Measurements from ENCODE around the gene DBP. TPM values are rescaled to one million over a fixed set of nuclear protein-coding genes. Genes with fewer than 3 reads are reported as not detected.
"Not testable (repeated sequence)": the region's sequence is repeated elsewhere in the genome, so short reads cannot be mapped to it uniquely, and the experiment has no call there.

Gene DBP
- total and polyA plus RNA-seq, 10 of the 15 experiments (the other 5 are each of a cell fraction or from before 2014, with no cell fraction given): 2.0 to 10.6 (median 6.9) TPM

DNA sequence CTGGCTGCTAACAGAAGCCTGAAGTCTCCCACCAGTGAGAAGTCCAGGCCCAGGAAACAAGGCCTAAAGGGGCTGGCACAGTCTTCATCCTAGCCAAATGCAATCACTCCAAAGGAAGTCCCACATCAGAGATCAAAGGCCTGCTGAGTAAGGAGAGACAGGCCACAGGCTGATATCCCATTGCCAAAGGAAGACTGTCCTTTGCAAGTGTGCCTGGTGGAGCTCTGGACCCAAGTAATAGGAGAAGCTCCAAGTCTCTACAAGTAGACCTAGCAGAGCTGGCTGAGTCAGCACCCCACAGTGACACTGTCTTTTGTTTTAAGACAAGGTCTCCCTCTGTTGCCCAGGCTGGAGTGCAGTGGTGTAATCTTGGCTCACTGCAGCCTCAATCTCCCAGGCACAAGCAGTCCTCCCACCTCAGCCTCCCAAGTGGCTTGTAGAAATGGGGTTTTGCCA is 4.5 kb downstream of the DBP start:
- Histone ChIP-seq H3K4me1 (ENCODE audit: control insufficient read depth, insufficient read depth, low read length) (peaks cover 20% of the 10 kb centered on the region), H3K27me3 (replicated peaks in 1 of 2; ENCODE audit: control insufficient read depth in 2 of 2, insufficient read depth in 2 of 2, low read length in 1 of 2) (no peaks in the 10 kb centered on the region), H4K20me1 (ENCODE audit: control insufficient read depth, insufficient read depth) (no peaks in the 10 kb centered on the region), H3K4me3 (no peak overlapping the region), H3K9ac (ENCODE audit: control insufficient read depth, insufficient read depth, low read length) (no peak overlapping the region), H3K79me2 (ENCODE audit: control insufficient read depth, insufficient read depth, low read length) (peaks cover 5% of the 10 kb centered on the region), H3K36me3 (ENCODE audit: control insufficient read depth in 2 of 2, insufficient read depth in 2 of 2, low read length in 1 of 2) (peaks cover 4 to 5% of the 10 kb centered on the region in 2 experiments; a peak in 3 of 4 replicates), H2AFZ (ENCODE audit: control insufficient read depth, low read depth, low read length) (no peak overlapping the region), H3K4me2 (ENCODE audit: control insufficient read depth, insufficient read depth) (no peak overlapping the region), H3K9me3 (replicated peaks; ENCODE audit: control insufficient read depth, insufficient read depth, low read length) (no peaks in the 10 kb centered on the region), H3K27ac (ENCODE audit: control insufficient read depth, insufficient read depth) (no peak overlapping the region)
- no TSS peak for BruUV-seq (replicated peaks)
- intact Hi-C loops (cut with micrococcal nuclease; ENCODE audit: unreplicated experiment) (loop anchor here (10.0 kb wide), 1 partner anchor 332 kb away; the partner anchor contains the start of gene FTL), in situ Hi-C loops (cut with MboI) (loop anchor here (25.0 kb wide), 1 partner anchor 1255 kb away; the partner anchor contains the start of genes AKT1S1, IL4I1 and TBC1D17)
- RAD21 ChIA-PET (ENCODE audit: unreplicated experiment): interaction anchor here (1.6 to 3.4 kb wide), 5 partner anchors 9 to 48 kb away, joined by 4 to 16 read pairs (median 10); partner anchors contain the start of genes CA11, RPL18 and SPHK2
- no peak for TF ChIP-seq RFX5 (IDR thresholded peaks at IDR 0.05; ENCODE audit: low read depth, low read length)
- TF ChIP-seq MEF2A (IDR thresholded peaks at IDR 0.05; ENCODE audit: insufficient read depth, low read depth, low read length): no peak
- POLR2A ChIA-PET: interaction anchor here (0.7 to 3.3 kb wide), 5 partner anchors 11 to 361 kb away, joined by 3 to 62 read pairs (median 7); partner anchors contain the start of genes CA11, RPL18, RUVBL2 and SPHK2
- DNase-seq (ENCODE audit: low read depth, low spot score) (no peak), FAIRE-seq (peak; percentile 23), ATAC-seq (no peak)
- SMC1A ChIA-PET (ENCODE audit: uncharacterized antibody, unreplicated experiment): interaction anchor here (1.2 to 2.8 kb wide), 4 partner anchors 10 to 15 kb away, joined by 3 to 22 read pairs (median 9); partner anchors contain the start of genes CA11, RPL18 and SPHK2
- CTCF ChIA-PET: interaction anchor here (0.8 to 2.2 kb wide), 3 partner anchors 13 to 45 kb away, joined by 4 to 9 read pairs (median 6); partner anchors contain the start of genes RPL18 and SPHK2

DNA sequence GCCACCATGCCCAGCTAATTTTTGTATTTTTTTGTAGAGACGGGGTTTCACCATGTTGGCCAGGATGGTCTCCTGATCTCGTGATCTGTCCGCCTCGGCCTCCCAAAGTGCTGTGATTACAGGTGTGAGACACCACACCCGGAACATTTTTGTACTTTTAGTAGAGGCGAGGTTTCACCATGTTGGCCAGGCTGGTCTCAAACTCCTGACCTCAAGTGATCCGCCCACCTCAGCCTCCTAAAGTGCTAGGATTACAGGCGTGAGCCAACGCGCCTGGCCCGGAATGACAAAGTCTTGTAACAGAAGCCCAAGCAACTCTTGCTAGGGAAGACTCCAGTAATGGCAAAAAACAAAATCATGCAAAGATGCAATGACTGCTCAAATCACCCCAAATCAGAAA is 4.9 kb downstream of the DBP start:
- H3K9me3 ChIP-seq (replicated peaks; ENCODE audit: control insufficient read depth, insufficient read depth, low read length); H3K27ac ChIP-seq (ENCODE audit: control insufficient read depth, insufficient read depth); H3K27me3 ChIP-seq (replicated peaks in 1 of 2; ENCODE audit: control insufficient read depth in 2 of 2, insufficient read depth in 2 of 2, low read length in 1 of 2); H3K4me3 ChIP-seq; BruUV-seq (replicated peaks); ATAC-seq; H4K20me1 ChIP-seq (ENCODE audit: control insufficient read depth, insufficient read depth); H3K4me2 ChIP-seq (ENCODE audit: control insufficient read depth, insufficient read depth); H3K36me3 ChIP-seq (ENCODE audit: control insufficient read depth in 2 of 2, insufficient read depth in 2 of 2, low read length in 1 of 2); H3K79me2 ChIP-seq (ENCODE audit: control insufficient read depth, insufficient read depth, low read length); FAIRE-seq; DNase-seq (ENCODE audit: low read depth, low spot score); H3K9ac ChIP-seq (ENCODE audit: control insufficient read depth, insufficient read depth, low read length); H2AFZ ChIP-seq (ENCODE audit: control insufficient read depth, low read depth, low read length): not testable (repeated sequence)
- ChIA-PET POLR2A (interaction anchor here (0.6 to 3.3 kb wide), 3 partner anchors 11 to 268 kb away, joined by 5 to 62 read pairs (median 15); partner anchors contain the start of genes CA11, RPL18, SPHK2 and SYNGR4), SMC1A (ENCODE audit: uncharacterized antibody, unreplicated experiment) (interaction anchor here (0.6 to 2.8 kb wide), 2 partner anchors 9 to 311 kb away, joined by 3 to 22 read pairs; no protein-coding TSS in a partner anchor), CTCF (interaction anchor here (0.8 to 2.2 kb wide), 3 partner anchors 13 to 45 kb away, joined by 4 to 9 read pairs (median 6); partner anchors contain the start of genes RPL18 and SPHK2), RAD21 (ENCODE audit: unreplicated experiment) (interaction anchor here (1.6 to 3.4 kb wide), 5 partner anchors 8 to 48 kb away, joined by 4 to 16 read pairs (median 10); partner anchors contain the start of genes CA11, RPL18 and SPHK2)
- intact Hi-C loops (cut with micrococcal nuclease; ENCODE audit: unreplicated experiment): loop anchor here (10.0 kb wide), 1 partner anchor 333 kb away; the partner anchor contains the start of gene FTL
- peaks cover 20% of the 10 kb centered on the region for H3K4me1 ChIP-seq (ENCODE audit: control insufficient read depth, insufficient read depth, low read length)
- WGBS (ENCODE audit: insufficient coverage, insufficient replicate concordance, low lambda C conversion rate, missing lambda C conversion rate): 95% methylated on average over 11 of the region's 11 CpGs
- in situ Hi-C loops (cut with MboI): loop anchor here (25.0 kb wide), 1 partner anchor 1255 kb away; the partner anchor contains the start of genes AKT1S1, IL4I1 and TBC1D17
